GM12878 (cell line): ENCODE data around the gene BSN. TPM values are rescaled to one million over a fixed set of nuclear protein-coding genes. Genes with fewer than 3 reads are reported as not detected.

Experiments used
- ATAC-seq: fragments of 200-7000 bp; cut with Tn5 transposase; 3 replicates; pipeline ENCODE4 v1.9.1; 2020; ENCODE audit warnings: mild to moderate bottlenecking, moderate library complexity
- BruUV-seq: library from RNA; stranded (reverse); fragments of 400-500 nt; replicated peaks from 2 replicates; lab custom pipeline; 2021; lab: Mats Ljungman, UMichigan
- CTCF ChIA-PET: fragments of 300-600 bp; sonication (Branson Sonifier 250); formaldehyde crosslinking; extraction: SDS; loops from one replicate; lab custom pipeline; 2021; ENCODE audit warnings: inconsistent platforms; lab: Yijun Ruan, JAX
- POLR2A ChIA-PET: fragments of 350-600 bp; formaldehyde crosslinking; extraction: SDS; loops from one replicate; lab custom pipeline; 2021; ENCODE audit warnings: inconsistent platforms; lab: Charles Lee
- RAD21 ChIA-PET: fragments of 300-600 bp; sonication (Branson Sonifier 250); formaldehyde crosslinking; loops from one replicate; lab custom pipeline; 2023; ENCODE audit warnings: antibody characterized with exemption; ENCODE audit not compliant: unreplicated experiment; lab: Charles Lee
- SMC1A ChIA-PET: fragments of 300-600 bp; sonication (Branson Sonifier 250); formaldehyde crosslinking; loops from one replicate; lab custom pipeline; 2023; ENCODE audit not compliant: unreplicated experiment, uncharacterized antibody; lab: Charles Lee
- DNase-seq: peaks from one replicate; pipeline ENCODE4 v3.0.0-alpha.2; 2011; ENCODE audit warnings: low read depth, low spot score
- FAIRE-seq: peaks from 3 replicates; lab custom pipeline; 2011; peaks lifted over from hg19 to GRCh38; lab: Jason Lieb, UNC
- H2AFZ ChIP-seq: 2 replicates; pipeline ENCODE4 v1.6.0; 2011; ENCODE audit warnings: low read depth, low read length, control low read depth; ENCODE audit not compliant: control insufficient read depth
- H3K27ac ChIP-seq: 2 replicates; pipeline ENCODE4 v1.5.1; 2011; ENCODE audit warnings: control low read depth; ENCODE audit not compliant: control insufficient read depth, insufficient read depth
- H3K27me3 ChIP-seq, 2 experiments: replicated peaks in 1 of 2; 2 replicates each; pipeline versions ENCODE4 v1.6.0 to v1.6.1; 2011; ENCODE audit warnings: low read length in 1 of 2; ENCODE audit not compliant: control insufficient read depth in 2 of 2, insufficient read depth in 2 of 2
- H3K36me3 ChIP-seq, 2 experiments: 2 replicates each; pipeline ENCODE4 v1.5.1; 2011; ENCODE audit warnings: low read length in 1 of 2; ENCODE audit not compliant: control insufficient read depth in 2 of 2, insufficient read depth in 2 of 2
- H3K4me1 ChIP-seq: 2 replicates; pipeline ENCODE4 v1.6.1; 2011; ENCODE audit warnings: mild to moderate bottlenecking, low read length, moderate library complexity, mixed read lengths; ENCODE audit not compliant: control insufficient read depth, insufficient read depth
- H3K4me2 ChIP-seq: 2 replicates; pipeline ENCODE4 v1.6.0; 2011; ENCODE audit warnings: control low read depth; ENCODE audit not compliant: control insufficient read depth, insufficient read depth
- H3K4me3 ChIP-seq: fragments of 200-600 bp; sonication (generic); 2 replicates; pipeline ENCODE4 v1.5.1; 2016
- H3K79me2 ChIP-seq: 2 replicates; pipeline ENCODE4 v1.6.0; 2011; ENCODE audit warnings: low read length; ENCODE audit not compliant: control insufficient read depth, insufficient read depth
- H3K9ac ChIP-seq: 2 replicates; pipeline ENCODE4 v1.8.0; 2011; ENCODE audit warnings: low read length, control low read depth, mixed read lengths; ENCODE audit not compliant: control insufficient read depth, insufficient read depth
- H3K9me3 ChIP-seq: replicated peaks from 3 replicates; pipeline ENCODE4 v1.5.1; 2011; ENCODE audit warnings: mild to moderate bottlenecking, low read length; ENCODE audit not compliant: control insufficient read depth, insufficient read depth
- H4K20me1 ChIP-seq: 2 replicates; pipeline ENCODE4 v1.6.0; 2011; ENCODE audit not compliant: control insufficient read depth, insufficient read depth
- BACH1 ChIP-seq: fragments of 450-650 bp; IDR thresholded peaks from 2 replicates; pipeline ENCODE4 v1.6.1; 2017; ENCODE audit warnings: mild to moderate bottlenecking, borderline replicate concordance
- CBX3 ChIP-seq: fragments of 200-600 bp; sonication (generic); IDR thresholded peaks from 2 replicates; pipeline ENCODE4 v1.6.1; 2016; ENCODE audit warnings: low read depth, borderline replicate concordance
- EED ChIP-seq: sonication (generic); IDR thresholded peaks from 2 replicates; pipeline ENCODE4 v1.6.1; 2016; ENCODE audit warnings: antibody characterized with exemption, low read depth
- KDM1A ChIP-seq: fragments of 200-600 bp; sonication (generic); IDR thresholded peaks from 2 replicates; pipeline ENCODE4 v1.6.1; 2016; ENCODE audit warnings: borderline replicate concordance
- NR2C2 ChIP-seq: IDR thresholded peaks from 2 replicates; pipeline ENCODE4 v1.6.1; 2011; ENCODE audit warnings: borderline replicate concordance, low read depth; ENCODE audit not compliant: control insufficient read depth, insufficient read length
- RAD21 ChIP-seq: IDR thresholded peaks from 2 replicates; pipeline ENCODE4 v1.6.1; 2011; ENCODE audit warnings: mild to moderate bottlenecking, low read depth, low read length, moderate library complexity; ENCODE audit not compliant: insufficient read depth
- SMAD1 ChIP-seq: fragments of 450-650 bp; IDR thresholded peaks from 2 replicates; pipeline ENCODE4 v1.6.1; 2018; ENCODE audit warnings: mild to moderate bottlenecking, low read depth; ENCODE audit not compliant: partially characterized antibody
- ZBTB4 ChIP-seq: fragments of 450-650 bp; formaldehyde crosslinking; IDR thresholded peaks from 2 replicates; pipeline ENCODE4 v1.4.0; 2022; ENCODE audit warnings: mild to moderate bottlenecking, moderate library complexity
- WGBS: methylation state at CpG from one replicate; pipeline ENCODE4 v1.1.6; 2016; ENCODE audit warnings: low lambda C conversion rate; ENCODE audit not compliant: insufficient replicate concordance, insufficient coverage; ENCODE audit errors: missing lambda C conversion rate; 5-methylcytosine and 5-hydroxymethylcytosine counted together
- in situ Hi-C: fragments of 300-500 bp; cut with MboI; formaldehyde crosslinking; loops from 9 replicates; pipeline ENCODE4 v1.14.3; 2018; ENCODE audit warnings: mixed read lengths
- intact Hi-C: fragments of 100-400 bp; cut with micrococcal nuclease; formaldehyde crosslinking; loops from one replicate; pipeline ENCODE4 v1.14.2; 2022; ENCODE audit not compliant: unreplicated experiment
- polyA plus RNA-seq, 11 experiments: library from polyadenylated mRNA; depleted of rRNA in 4 of 11; unstranded in 6 of 11; stranded (reverse) in 5 of 11; fragments of >200 nt; fragmentation: Nextera tagmentation in 4 of 11; fragmentation: Illumina TruSeq in 1 of 11; extraction: Ambion mirVana in 4 of 11; extraction: Trizol in 1 of 11; gene quantifications; 1 replicate in 1 of 11; 2 replicates in 10 of 11; pipeline versions ENCODE4 v1.2.1 to v1.2.3, GENCODE V29; 2011 to 2016; ENCODE audit warnings: inconsistent platforms in 2 of 11, missing spikeins in 2 of 11, low read depth in 1 of 11
- total RNA-seq, 4 experiments: library from RNA; depleted of rRNA in 3 of 4; stranded (reverse); fragments of >200 nt in 3 of 4; fragmentation: Illumina TruSeq in 1 of 4; extraction: Trizol in 1 of 4; gene quantifications; 2 replicates each; pipeline versions ENCODE4 v1.2.1 to v1.2.3, GENCODE V29; 2013 to 2021
- TF ChIP-seq, protein P1 (sequence below): fragments of 450-650 bp; IDR thresholded peaks from 2 replicates; pipeline ENCODE4 v1.6.1; 2017; ENCODE audit warnings: mild to moderate bottlenecking, moderate library complexity

The BSN gene
- total and polyA plus RNA-seq, 10 of the 15 experiments (the other 5 are each of a cell fraction or from before 2014, with no cell fraction given) = under 0.01 to 0.19 (median 0.05) TPM; not detected in 1

- ChIA-PET POLR2A (interaction anchor here (0.6 to 1.1 kb wide), 2 partner anchors 9 to 252 kb away, joined by 3 read pairs; no protein-coding TSS in a partner anchor), SMC1A (no interaction called here), RAD21 (interaction anchor here (1.0 kb wide), 1 partner anchor 9 kb away, joined by 3 read pairs; no protein-coding TSS in a partner anchor), CTCF (interaction anchor here (1.4 kb wide), 1 partner anchor 9 kb away, joined by 3 read pairs; no protein-coding TSS in a partner anchor)
- no peaks in the 10 kb centered on the region for H3K27me3 ChIP-seq
- DNase-seq (no peak), FAIRE-seq (no peak), ATAC-seq (no peak)
- no peaks in the 10 kb centered on the region; the same call in 1 of the 2 replicates for H4K20me1 ChIP-seq
- in situ Hi-C loops = loop anchor here (10.0 kb wide), 1 partner anchor 144 kb away; the partner anchor contains the start of gene APEH
- H3K79me2 ChIP-seq = no peaks in the 10 kb centered on the region
- no peak overlapping the region for H3K9ac ChIP-seq
- no peak for TF ChIP-seq CBX3
- no peak for TF ChIP-seq KDM1A
- no TSS peak for BruUV-seq
- no peak overlapping the region for H2AFZ ChIP-seq
- H3K4me3 ChIP-seq = no peak overlapping the region
- no peaks in the 10 kb centered on the region for H3K4me1 ChIP-seq
- no peak overlapping the region for H3K4me2 ChIP-seq
- intact Hi-C loops = no loop called here
- H3K36me3 ChIP-seq = peaks cover 3 to 19% of the 10 kb centered on the region in 2 experiments; a peak in 3 of 4 replicates
- H3K27ac ChIP-seq = no peak overlapping the region
- no peaks in the 10 kb centered on the region for H3K9me3 ChIP-seq
- WGBS = 91% methylated on average over 8 of the region's 8 CpGs
Observed at GRCh38 chr3:49530701-49531100, 23.6 kb upstream of the BSN start.

DNA sequence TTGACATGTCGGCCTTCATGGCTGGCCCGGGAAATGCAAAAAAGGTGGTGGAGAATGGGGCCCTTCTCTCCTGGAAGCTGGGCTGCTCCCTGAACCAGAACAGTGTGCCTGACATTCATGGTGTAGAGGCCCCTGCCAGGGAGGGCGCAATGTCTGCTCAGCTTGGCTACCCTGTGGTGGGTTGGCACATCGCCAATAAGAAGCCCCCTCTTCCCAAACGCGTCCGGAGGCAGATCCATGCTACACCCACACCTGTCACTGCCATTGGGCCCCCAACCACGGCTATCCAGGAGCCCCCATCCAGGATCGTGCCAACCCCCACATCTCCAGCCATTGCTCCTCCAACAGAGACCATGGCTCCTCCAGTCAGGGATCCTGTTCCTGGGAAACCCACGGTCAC, 23.1 kb upstream of the BSN start:
- H3K9me3 ChIP-seq = no peaks in the 10 kb centered on the region
- no peaks in the 10 kb centered on the region for H3K79me2 ChIP-seq
- intact Hi-C loops (no loop called here), in situ Hi-C loops (loop anchor here (10.0 kb wide), 1 partner anchor 144 kb away; the partner anchor contains the start of gene APEH)
- H3K36me3 ChIP-seq = peaks cover 3 to 19% of the 10 kb centered on the region in 2 experiments; a peak in 3 of 4 replicates
- no peak overlapping the region for H3K27ac ChIP-seq
- WGBS = 84% methylated on average over 10 of the region's 10 CpGs
- no peak for FAIRE-seq
- no peaks in the 10 kb centered on the region for H3K4me1 ChIP-seq
- ChIA-PET POLR2A (no interaction called here), SMC1A (no interaction called here), CTCF (interaction anchor here (1.4 kb wide), 1 partner anchor 9 kb away, joined by 3 read pairs; no protein-coding TSS in a partner anchor), RAD21 (interaction anchor here (1.0 kb wide), 1 partner anchor 9 kb away, joined by 3 read pairs; no protein-coding TSS in a partner anchor)
- ATAC-seq = no peak
- no peak overlapping the region for H3K9ac ChIP-seq
- H3K27me3 ChIP-seq = no peaks in the 10 kb centered on the region
- H3K4me2 ChIP-seq = no peak overlapping the region
- no peak overlapping the region for H2AFZ ChIP-seq
- no peak for DNase-seq
- no peak overlapping the region for H3K4me3 ChIP-seq
- H4K20me1 ChIP-seq = no peaks in the 10 kb centered on the region; the same call in 1 of the 2 replicates
- no TSS peak for BruUV-seq
- no peak for TF ChIP-seq SMAD1
- no peak for TF ChIP-seq NR2C2
- TF ChIP-seq ZBTB4 = no peak
- TF ChIP-seq, protein P1, sequence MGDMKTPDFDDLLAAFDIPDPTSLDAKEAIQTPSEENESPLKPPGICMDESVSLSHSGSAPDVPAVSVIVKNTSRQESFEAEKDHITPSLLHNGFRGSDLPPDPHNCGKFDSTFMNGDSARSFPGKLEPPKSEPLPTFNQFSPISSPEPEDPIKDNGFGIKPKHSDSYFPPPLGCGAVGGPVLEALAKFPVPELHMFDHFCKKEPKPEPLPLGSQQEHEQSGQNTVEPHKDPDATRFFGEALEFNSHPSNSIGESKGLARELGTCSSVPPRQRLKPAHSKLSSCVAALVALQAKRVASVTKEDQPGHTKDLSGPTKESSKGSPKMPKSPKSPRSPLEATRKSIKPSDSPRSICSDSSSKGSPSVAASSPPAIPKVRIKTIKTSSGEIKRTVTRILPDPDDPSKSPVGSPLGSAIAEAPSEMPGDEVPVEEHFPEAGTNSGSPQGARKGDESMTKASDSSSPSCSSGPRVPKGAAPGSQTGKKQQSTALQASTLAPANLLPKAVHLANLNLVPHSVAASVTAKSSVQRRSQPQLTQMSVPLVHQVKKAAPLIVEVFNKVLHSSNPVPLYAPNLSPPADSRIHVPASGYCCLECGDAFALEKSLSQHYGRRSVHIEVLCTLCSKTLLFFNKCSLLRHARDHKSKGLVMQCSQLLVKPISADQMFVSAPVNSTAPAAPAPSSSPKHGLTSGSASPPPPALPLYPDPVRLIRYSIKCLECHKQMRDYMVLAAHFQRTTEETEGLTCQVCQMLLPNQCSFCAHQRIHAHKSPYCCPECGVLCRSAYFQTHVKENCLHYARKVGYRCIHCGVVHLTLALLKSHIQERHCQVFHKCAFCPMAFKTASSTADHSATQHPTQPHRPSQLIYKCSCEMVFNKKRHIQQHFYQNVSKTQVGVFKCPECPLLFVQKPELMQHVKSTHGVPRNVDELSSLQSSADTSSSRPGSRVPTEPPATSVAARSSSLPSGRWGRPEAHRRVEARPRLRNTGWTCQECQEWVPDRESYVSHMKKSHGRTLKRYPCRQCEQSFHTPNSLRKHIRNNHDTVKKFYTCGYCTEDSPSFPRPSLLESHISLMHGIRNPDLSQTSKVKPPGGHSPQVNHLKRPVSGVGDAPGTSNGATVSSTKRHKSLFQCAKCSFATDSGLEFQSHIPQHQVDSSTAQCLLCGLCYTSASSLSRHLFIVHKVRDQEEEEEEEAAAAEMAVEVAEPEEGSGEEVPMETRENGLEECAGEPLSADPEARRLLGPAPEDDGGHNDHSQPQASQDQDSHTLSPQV = no peak
- no peak for TF ChIP-seq RAD21
- no peak for TF ChIP-seq BACH1
- no peak for TF ChIP-seq EED
